Aorta (tissue), 5 donors: ENCODE measurements around the gene ITGB2. TPM values are rescaled to one million over a fixed set of nuclear protein-coding genes. Genes with fewer than 3 reads are reported as not detected.

Source experiments
- ATAC-seq: fragments of 200-7000 bp; cut with Tn5 transposase; one replicate; pipeline ENCODE4 v1.9.1; 2022; ENCODE audit warnings: moderate library complexity; ENCODE audit not compliant: low FRiP score
- DNase-seq, 2 donors: peaks; one replicate each; pipeline ENCODE4 v3.0.0-alpha.2; 2020
- H3K27ac ChIP-seq, 2 donors: one replicate each; pipeline ENCODE4 v1.5.1; 2013; ENCODE audit warnings: low read length in 2 of 2, mild to moderate bottlenecking in 2 of 2, moderate library complexity in 2 of 2, control low read depth in 1 of 2, inconsistent platforms in 1 of 2, low read depth in 1 of 2
- H3K27me3 ChIP-seq, 2 donors: one replicate each; pipeline ENCODE4 v1.6.1; 2013; ENCODE audit warnings: control low read depth in 1 of 2, low read length in 1 of 2, mild to moderate bottlenecking in 1 of 2, moderate library complexity in 1 of 2; ENCODE audit not compliant: insufficient read depth in 2 of 2, control insufficient read depth in 1 of 2
- H3K36me3 ChIP-seq, 2 donors: one replicate each; pipeline ENCODE4 v1.6.1; 2013; ENCODE audit warnings: control low read depth in 1 of 2, low read length in 1 of 2, mild to moderate bottlenecking in 1 of 2; ENCODE audit not compliant: insufficient read depth in 2 of 2, control insufficient read depth in 1 of 2
- H3K4me1 ChIP-seq, 2 donors: one replicate each; pipeline ENCODE4 v1.6.1; 2013; ENCODE audit warnings: low read length in 2 of 2, control low read depth in 1 of 2, mild to moderate bottlenecking in 1 of 2, moderate library complexity in 1 of 2; ENCODE audit not compliant: insufficient read depth in 2 of 2, control insufficient read depth in 1 of 2
- H3K4me3 ChIP-seq, 2 donors: one replicate each; pipeline ENCODE4 v1.5.1; 2013; ENCODE audit warnings: low read length in 2 of 2, control low read depth in 1 of 2, mild to moderate bottlenecking in 1 of 2
- H3K9me3 ChIP-seq: one replicate; pipeline ENCODE4 v1.6.1; 2013; ENCODE audit warnings: mild to moderate bottlenecking, low read length; ENCODE audit not compliant: control insufficient read depth
- WGBS, 2 donors: extraction: QIAGEN DNeasy Blood & Tissue Kit; methylation state at CpG; one replicate each; pipeline ENCODE4 v1.1.7; 2013; 5-methylcytosine and 5-hydroxymethylcytosine counted together
- intact Hi-C, 2 donors: fragments of 100-400 bp; cut with DNase I; formaldehyde crosslinking; loops; one replicate each; pipeline versions ENCODE4 v1.14.2 to v1.15.0; 2022
- polyA plus RNA-seq, 2 donors: library from polyadenylated mRNA; stranded (reverse); fragments of 200-250 nt; gene quantifications; one replicate each; pipeline ENCODE4 v1.2.3, GENCODE V29; 2013
- total RNA-seq, 2 donors: library from RNA; stranded (reverse); fragmentation: NEBNext Ultra II Directional; extraction: Animal tissue kit (Norgen Biotek cat#: 25700); gene quantifications; one replicate each; pipeline ENCODE4 v1.2.1, GENCODE V29; 2021
- donor health status: healthy with polysubstance abuse.
- donor health status: Bipolar disorder and iron deficiency.
- donor health status: DM: no; HTN: no; CAD: no.
- donor health status: DM: no; HTN: no; CAD: no.
- donor health status: DM: yes; HTN: yes; CAD: no.

Gene ITGB2
- total and polyA plus RNA-seq, 4 donors: 6.7 to 110 (median 57.0) TPM

DNA sequence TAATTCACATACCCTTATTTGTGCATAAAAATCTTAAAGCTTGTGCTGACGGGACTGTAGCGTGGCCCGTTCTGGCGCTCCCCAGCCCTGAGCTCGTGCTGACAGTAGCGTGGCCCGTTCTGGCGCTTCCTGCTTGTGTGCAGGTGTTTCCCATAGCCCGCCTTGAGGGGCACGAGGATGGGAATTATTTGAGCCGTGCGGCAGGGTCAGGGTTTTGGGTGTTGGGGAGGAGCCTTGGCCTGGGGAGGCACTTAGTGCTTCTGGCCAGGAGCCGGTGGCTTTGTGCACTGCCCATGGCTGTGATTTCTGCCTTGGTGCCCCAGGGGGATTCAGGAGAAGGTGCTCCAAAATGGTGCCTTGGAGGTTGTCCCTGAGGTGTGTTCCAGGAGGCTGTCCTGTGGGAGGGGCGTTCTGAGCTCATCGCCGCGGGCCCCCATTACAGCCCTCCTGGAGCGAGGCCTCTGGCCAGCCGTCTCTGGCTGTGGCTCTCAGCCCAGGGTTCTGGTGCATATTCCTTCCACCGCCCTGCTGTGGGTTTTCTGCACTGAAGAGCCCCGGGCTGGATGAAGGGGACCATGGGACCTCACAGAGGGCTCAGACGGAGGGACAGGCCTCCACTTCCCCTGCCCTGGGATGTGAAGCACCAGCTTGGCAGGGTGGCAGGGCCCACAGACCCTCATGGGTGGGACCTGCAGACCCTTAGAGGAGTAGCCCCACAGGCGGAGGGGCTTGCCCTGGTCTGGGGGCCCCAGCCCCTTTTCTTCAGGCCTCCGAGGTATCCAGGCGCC lies 25.7 kb upstream of the ITGB2 start:
- Histone ChIP-seq H3K27ac (no peak overlapping the region), H3K36me3 (peaks cover 0 to 2% of the 10 kb centered on the region in 2 donors), H3K9me3 (no peaks in the 10 kb centered on the region), H3K4me1 (no peaks in the 10 kb centered on the region), H3K27me3 (no peaks in the 10 kb centered on the region), H3K4me3 (no peak overlapping the region)
- WGBS, 2 donors: 80 to 84% methylated on average over 25 of the region's 25 CpGs
- intact Hi-C loops: loop anchor here in 1 of 2 donors (5.0 kb wide), 1 partner anchor 131 kb away; no protein-coding TSS in a partner anchor
- DNase-seq (peak; percentile 50 to 70), ATAC-seq (no peak)

DNA sequence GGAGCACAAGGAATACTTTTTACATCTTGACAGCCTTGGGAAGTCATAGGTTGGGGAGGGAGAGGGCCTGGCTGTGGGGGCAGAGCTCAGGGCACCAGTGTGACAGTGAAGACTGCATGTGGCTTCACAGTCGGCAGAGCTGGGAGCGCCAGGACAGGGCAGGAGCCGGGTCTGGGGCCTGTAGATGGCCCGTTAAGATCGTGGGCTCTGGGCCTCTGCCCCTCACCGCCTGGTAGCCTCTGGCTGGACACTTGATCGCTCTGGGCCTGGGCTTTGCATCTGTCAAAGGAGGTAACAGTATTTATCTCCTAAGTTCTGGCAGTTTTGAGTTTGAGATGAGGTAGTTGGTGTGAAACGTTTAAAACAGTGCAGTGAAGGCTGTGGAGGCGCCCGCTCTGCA lies 23.9 kb upstream of the ITGB2 start:
- DNase-seq (peak; percentile 23 to 59), ATAC-seq (no peak)
- Histone ChIP-seq H3K27me3 (no peaks in the 10 kb centered on the region), H3K27ac (no peak overlapping the region), H3K36me3 (peaks cover 0 to 2% of the 10 kb centered on the region in 2 donors), H3K9me3 (no peaks in the 10 kb centered on the region), H3K4me3 (no peak overlapping the region), H3K4me1 (no peaks in the 10 kb centered on the region)
- 91 to 94% methylated on average over 10 of the region's 10 CpGs for WGBS, 2 donors
- intact Hi-C loops: no loop called here

DNA sequence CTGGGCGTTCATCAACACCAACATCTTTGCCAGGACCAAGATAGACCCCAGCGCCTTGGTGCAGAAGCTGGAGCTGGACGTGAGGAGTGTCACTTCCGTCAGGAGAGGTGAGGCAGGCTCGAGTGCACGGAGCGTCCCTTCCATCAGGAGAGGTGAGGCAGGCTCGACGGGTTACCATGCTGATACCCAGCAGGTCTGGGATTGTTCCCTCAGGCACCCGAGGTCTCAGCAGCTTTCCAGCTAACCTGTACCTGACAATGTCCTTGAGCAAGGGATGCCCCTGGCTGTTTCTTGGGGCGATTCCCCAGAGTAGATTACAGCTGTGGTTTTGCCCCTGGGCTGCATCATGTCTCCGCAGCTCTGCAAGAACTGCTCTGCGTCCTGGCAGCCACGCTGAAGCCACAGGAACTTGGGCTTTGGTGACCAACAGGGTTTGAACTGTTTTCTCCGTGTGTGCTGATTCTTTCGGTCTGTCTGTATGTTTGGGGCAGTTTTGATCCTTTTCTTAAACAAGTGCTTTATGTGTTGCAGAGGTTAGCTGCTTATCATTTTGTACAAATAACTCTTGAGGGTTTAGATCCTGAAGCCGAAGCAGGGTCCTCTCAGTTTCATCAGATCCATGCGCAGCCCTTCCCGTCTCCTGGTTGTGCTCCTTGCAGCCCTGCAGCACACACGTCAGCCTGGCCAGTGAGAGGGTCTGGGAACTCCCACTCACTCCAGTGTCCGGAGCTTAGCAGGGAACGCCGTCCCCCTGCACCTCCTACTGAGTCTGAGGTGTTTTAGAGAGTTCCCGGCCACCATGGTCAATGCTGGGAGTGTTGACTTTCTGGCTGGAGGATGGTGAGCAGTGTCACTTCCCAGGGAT lies 23.2 kb upstream of the ITGB2 start:
- intact Hi-C loops: no loop called here

DNA sequence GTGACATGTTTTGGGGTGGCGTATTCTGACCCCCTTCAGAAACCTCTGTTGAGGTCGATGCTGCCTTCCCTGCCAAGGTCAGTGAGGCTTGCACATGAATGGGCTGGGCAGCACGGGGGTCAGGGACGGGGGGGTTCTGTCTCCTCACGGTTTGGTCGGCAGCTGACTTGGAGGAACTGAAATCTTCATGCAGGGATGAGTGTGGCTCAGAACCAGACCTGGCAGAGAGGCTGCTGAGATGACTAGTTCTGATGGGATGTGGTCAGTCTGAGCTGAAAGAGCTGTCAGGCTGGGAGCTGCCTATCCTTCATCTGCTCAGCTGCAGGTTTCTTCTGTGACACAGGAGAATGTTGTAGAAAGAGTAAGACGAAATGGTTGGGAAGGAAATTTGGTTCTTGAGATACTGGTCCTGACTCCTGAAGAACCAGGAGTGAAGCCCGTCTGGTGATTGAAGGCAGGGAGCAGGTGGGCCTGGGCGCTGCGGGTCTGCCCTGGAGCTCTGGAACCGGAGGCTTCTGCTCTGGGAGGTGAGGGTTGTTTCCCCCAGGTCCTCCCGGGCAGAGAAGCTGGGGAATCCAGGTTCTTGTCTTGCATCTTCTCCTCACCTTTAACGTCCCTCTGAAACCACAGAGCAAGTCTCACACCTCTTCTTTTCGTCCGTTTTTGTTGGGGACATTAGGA lies 22.4 kb upstream of the ITGB2 start:
- 86% methylated on average over 15 of the region's 15 CpGs for WGBS, 2 donors
- Histone ChIP-seq H3K27me3 (no peaks in the 10 kb centered on the region), H3K9me3 (no peaks in the 10 kb centered on the region), H3K36me3 (peaks cover 0 to 2% of the 10 kb centered on the region in 2 donors), H3K4me3 (no peak overlapping the region), H3K4me1 (no peaks in the 10 kb centered on the region), H3K27ac (no peak overlapping the region)
- no peak for ATAC-seq
- intact Hi-C loops: no loop called here
- peak in 1 of 2 donors; percentile 33 for DNase-seq

More for the DNA sequence above, 23.2 kb upstream of the ITGB2 start:
- H3K9me3 ChIP-seq: no peaks in the 10 kb centered on the region
- DNase-seq (peak; percentile 40 to 66), ATAC-seq (no peak)
- no peaks in the 10 kb centered on the region for H3K4me1 ChIP-seq
- peaks cover 0 to 2% of the 10 kb centered on the region in 2 donors for H3K36me3 ChIP-seq
- no peak overlapping the region for H3K4me3 ChIP-seq
- WGBS, 2 donors: 87 to 90% methylated on average over 24 of the region's 24 CpGs
- H3K27ac ChIP-seq: no peak overlapping the region
- H3K27me3 ChIP-seq: no peaks in the 10 kb centered on the region

DNA sequence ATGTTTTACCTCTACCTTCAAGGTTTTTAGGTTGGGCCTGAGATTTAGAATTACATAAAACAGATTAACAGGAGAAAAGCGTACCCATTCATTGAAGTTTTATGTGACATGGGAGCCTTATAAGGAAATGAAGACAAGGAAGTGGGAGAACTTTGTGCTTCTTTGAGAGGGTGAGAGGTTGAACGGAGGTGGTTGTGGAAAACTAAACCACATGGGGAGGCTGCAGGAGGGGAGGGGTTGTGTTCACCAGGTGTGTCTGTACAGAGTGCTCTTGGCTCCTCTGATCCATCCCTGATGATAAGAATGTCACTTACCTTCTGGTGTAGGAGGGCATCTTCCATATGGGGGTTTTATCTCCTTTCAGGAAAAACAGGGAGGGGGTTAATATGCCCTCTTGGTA lies 21.9 kb upstream of the ITGB2 start:
- Histone ChIP-seq H3K4me1 (no peaks in the 10 kb centered on the region), H3K9me3 (no peaks in the 10 kb centered on the region), H3K36me3 (peaks cover 0 to 2% of the 10 kb centered on the region in 2 donors), H3K27me3 (no peaks in the 10 kb centered on the region), H3K27ac (no peak overlapping the region), H3K4me3 (no peak overlapping the region)
- intact Hi-C loops: no loop called here
- ATAC-seq (no peak), DNase-seq (peak in 1 of 2 donors; percentile 0)
- 85 to 86% methylated on average over 2 of the region's 2 CpGs for WGBS, 2 donors

DNA sequence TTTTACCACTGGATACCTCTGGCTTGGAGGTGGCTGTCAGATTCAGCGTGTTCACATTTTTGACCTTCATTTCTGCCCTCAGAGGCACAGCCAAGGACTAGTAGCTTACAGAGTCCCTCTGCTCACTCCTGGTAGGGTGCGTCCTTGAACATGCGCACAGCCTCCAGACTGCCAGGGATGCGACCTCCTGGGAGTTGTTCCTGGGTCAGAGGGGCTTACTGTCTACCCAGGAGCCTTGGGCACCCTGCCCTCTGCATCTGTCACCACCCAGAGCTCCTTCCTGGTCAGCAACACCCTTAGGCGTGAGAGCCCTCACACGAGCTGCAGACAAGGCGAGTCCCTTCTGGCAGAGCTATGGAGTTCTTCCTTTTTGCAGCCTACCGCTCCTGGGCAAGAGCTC lies 20.9 kb upstream of the ITGB2 start:
- ATAC-seq: no peak
- Histone ChIP-seq H3K27ac (no peak overlapping the region), H3K9me3 (no peaks in the 10 kb centered on the region), H3K27me3 (no peaks in the 10 kb centered on the region), H3K36me3 (peaks cover 0 to 2% of the 10 kb centered on the region in 2 donors), H3K4me1 (no peaks in the 10 kb centered on the region), H3K4me3 (no peak overlapping the region)
- peak in 1 of 2 donors; percentile 55 for DNase-seq
- intact Hi-C loops: no loop called here
- 88 to 89% methylated on average over 8 of the region's 8 CpGs for WGBS, 2 donors

DNA sequence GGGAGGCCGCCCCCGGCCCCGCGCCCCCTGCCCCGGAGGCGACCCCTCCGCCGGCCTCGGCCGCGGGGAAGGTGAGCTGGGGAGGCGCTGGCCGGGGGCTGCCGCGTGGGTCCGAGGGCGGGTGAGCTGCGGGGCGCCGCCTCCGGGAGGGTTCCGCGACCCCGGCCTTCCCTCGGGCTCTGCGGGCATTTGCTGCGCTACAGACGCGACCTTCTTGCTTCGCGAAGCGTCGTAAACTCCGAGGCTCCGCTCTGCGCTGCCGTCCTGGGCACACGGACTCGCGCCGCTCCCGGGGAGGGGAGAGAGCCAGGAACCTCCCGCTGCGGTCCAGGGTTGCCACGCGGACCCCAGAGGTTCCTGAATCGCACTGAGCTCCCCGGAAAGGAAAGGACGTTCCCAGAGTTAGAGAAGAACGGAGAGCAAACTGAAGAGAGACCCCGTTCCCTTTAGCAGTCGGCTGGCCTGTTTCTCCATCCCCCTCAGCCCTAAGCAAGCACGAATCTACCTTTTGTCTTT lies 19.5 kb upstream of the ITGB2 start:
- Histone ChIP-seq H3K27me3 (no peaks in the 10 kb centered on the region), H3K4me1 (no peaks in the 10 kb centered on the region), H3K9me3 (no peaks in the 10 kb centered on the region), H3K27ac (no peak overlapping the region), H3K4me3 (peak overlapping the region; percentile 86 to 95), H3K36me3 (peaks cover 0 to 2% of the 10 kb centered on the region in 2 donors)
- WGBS, 2 donors: 0 to 1% methylated on average over 26 to 53 of the region's 53 CpGs
- ATAC-seq: no peak
- intact Hi-C loops: no loop called here
- DNase-seq: peak; percentile 46 to 80

DNA sequence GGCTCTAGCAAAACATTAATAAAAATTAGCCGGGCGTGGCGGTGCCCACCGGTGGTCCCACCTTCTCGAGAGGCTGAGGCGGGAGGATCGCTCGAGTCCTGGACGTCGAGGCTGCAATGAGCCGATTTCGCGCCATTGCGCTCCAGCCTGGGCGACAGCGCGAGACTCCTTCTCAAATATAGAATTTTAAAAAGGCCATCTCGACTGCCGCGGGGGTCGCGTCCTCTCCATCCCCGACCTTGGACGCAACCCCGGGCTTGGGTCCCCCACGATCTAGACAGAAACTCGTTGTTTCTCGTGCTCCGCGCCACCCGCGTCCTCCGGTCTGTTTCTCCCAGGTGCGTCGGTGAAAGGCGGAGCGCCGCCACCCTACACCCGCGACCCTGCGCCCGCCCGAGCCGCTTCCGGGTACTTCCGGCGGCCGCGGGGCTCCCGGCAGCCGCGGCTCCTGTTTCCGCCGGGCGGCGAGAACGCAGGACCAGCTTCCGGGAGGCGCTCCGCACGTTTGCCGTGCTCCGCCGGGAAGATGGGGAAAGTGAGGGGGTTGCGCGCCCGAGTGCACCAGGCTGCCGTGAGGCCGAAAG lies 18.9 kb upstream of the ITGB2 start, which contains the start of gene SLX9:
Gene SLX9 (plus strand): TSS at position 498 of the 584 bp plus-strand sequence. CDS start 29 bp downstream, at position 527.
- H3K4me3 ChIP-seq: peak within 1 kb of the TSS; percentile 86 to 95
- ATAC-seq (peak; percentile 87), DNase-seq (peak; percentile 86 to 92)
- no peaks in the 10 kb centered on the region for H3K9me3 ChIP-seq
- whole genome bisulfite sequencing, 2 donors: 2 to 3% methylated on average over 69 of the region's 69 CpGs
- H3K4me1 ChIP-seq: no peaks in the 10 kb centered on the region
- intact Hi-C loops: no loop called here
- peaks cover 0 to 2% of the 10 kb centered on the region in 2 donors for H3K36me3 ChIP-seq
- H3K27ac ChIP-seq: no peak within 1 kb of the TSS
- no peaks in the 10 kb centered on the region for H3K27me3 ChIP-seq
